OCI-LY1 (cell line): ENCODE data around the gene GGPS1.

Experiments
- CTCF ChIP-seq: fragments of 200-600 bp; sonication (generic), shearing (Covaris generic); IDR thresholded peaks from 2 replicates; pipeline ENCODE4 v1.5.1; 2017; ENCODE audit warnings: mild to moderate bottlenecking, antibody characterized with exemption, low read length, moderate library complexity, mixed read lengths
- EZH2 ChIP-seq: fragments of 200-600 bp; sonication (generic), shearing (Covaris generic); IDR thresholded peaks from 2 replicates; pipeline ENCODE4 v1.8.0; 2017; ENCODE audit warnings: borderline replicate concordance, mixed run types, mild to moderate bottlenecking, antibody characterized with exemption, low read length, moderate library complexity, mixed read lengths

DNA sequence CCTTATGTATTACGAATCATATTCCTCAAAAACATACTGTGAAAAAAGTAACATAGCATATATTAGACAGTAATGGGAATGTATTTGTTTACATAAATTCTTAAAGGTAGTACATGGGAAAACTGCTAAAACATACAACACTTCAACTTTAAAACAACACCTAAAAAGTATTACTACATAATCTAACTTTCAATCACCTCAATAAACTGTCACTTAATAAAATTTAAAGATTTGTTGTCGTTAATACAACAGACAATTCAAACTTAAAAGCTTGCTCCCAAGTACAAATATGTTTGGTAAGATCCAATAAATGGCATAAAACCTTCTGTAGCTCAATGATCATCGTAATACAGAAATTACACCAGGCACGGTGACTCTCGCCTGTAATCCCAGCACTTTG, 4.1 kb upstream of the GGPS1 start:
- TF ChIP-seq CTCF: no peak
- no peak for TF ChIP-seq EZH2
